HG03108 (cell line): ENCODE measurements around the gene ABCG1.

Source experiments
- ATAC-seq: cut with Tn5 transposase; IDR thresholded peaks from one replicate; pipeline ENCODE4 v1.9.1; 2021; ENCODE audit warnings: moderate library complexity; ENCODE audit not compliant: unreplicated experiment

ABCG1 gene

DNA sequence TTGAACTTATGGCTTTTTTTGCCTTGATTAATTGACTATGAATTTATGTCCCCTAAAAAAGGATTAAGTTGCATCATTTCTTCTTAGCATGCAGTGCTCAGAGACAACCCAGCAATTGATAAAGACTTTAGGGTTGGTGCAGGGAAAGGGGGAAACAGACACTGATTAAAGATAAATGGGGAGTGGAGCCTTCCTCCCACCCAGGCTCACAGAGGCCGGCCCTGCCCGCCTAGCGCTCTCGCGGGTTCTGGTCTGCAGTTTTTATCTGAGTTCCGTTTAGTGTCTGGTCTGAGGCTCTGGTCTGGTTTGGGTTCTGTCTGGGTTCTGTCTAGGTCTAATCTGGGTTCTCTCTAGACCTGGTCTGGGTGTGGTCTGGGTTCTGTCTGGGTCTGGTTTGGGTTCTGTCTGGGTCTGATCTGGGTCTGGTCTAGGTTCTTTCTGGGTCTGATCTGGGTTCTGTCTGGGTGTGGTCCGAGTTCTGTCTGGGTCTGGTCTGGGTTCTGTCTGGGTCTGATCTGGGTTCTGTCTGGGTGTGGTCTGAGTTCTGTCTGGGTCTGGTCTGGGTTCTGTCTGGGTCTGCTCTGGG is 48.1 kb downstream of the ABCG1 start:
- no peak for ATAC-seq

DNA sequence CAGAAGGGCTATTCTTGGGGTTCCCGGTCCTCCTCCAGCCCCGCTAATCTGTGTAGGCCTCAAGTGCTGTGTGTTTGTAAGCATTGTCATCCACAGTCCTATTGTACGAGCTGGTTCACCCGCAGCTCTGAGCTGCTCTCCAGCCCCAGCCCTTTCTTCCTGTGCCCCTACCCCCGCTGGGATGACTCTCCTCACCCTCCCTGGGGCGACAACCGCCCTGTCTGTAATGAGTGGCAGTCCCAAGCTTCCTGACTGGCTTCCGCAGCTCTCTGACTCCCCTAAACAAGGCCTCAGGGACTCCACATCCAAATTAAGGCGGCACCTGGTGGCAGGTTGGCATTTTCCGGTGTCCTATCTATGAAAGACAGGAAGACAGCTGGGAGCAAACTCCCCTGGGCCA is 50.4 kb downstream of the ABCG1 start:
- no peak for ATAC-seq

DNA sequence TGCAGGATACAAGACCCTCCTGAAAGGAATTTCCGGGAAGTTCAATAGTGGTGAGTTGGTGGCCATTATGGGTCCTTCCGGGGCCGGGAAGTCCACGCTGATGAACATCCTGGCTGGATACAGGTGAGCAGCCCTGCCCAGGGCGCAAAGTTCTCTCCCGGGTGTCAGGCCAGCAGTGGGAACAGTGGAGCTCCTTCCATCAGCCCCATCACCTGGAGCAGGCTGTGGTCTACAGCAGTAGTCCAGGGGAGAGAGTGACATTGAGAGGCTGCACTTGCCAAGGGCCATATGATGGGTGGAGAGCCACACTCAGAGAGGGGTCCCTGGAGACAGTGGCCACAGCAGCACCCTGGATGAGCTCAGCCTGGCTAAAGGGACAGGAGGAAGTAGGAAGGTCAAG is 52.1 kb downstream of the ABCG1 start:
- no peak for ATAC-seq

DNA sequence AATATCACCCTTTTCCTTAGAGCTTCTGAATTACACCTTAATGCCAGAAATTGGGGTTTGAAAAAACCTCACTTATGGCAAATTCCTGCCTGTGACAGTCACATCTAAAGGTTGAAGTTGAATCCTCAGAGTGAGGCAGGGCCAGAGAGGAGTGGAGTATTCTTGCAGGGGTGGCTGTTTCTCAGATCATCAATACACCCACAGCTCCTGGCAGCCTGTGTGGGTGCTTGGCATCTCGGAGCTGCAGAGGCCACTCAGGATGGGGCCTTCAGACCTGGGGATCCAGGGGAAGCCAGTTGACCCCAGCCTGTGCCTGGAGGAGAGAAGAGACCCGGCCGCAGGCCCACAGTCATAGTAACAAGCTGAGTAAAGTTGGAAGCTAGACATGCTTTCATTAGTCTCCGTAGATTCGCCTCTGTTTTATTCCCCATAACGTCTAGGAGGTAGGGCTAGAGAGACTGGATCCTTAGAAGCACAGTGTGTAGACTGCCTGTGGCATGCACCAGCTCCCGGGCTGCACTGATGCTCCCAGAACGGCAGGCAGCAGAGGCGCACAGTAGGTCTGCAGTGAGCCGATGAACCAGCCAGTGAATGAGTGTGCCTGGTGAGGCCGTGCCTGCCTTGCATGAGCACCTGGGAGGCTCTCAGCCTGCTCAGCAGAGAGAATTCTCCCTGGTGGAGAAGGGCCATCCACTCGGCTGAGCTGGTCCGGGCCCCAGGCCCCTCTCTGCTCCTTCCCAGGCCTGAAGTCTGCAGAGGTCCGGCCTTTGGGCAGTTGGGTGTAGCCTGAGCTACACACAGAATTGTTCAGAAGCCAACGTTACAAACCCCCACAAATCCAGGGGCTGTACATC is 53.4 kb downstream of the ABCG1 start:
- no peak for ATAC-seq

DNA sequence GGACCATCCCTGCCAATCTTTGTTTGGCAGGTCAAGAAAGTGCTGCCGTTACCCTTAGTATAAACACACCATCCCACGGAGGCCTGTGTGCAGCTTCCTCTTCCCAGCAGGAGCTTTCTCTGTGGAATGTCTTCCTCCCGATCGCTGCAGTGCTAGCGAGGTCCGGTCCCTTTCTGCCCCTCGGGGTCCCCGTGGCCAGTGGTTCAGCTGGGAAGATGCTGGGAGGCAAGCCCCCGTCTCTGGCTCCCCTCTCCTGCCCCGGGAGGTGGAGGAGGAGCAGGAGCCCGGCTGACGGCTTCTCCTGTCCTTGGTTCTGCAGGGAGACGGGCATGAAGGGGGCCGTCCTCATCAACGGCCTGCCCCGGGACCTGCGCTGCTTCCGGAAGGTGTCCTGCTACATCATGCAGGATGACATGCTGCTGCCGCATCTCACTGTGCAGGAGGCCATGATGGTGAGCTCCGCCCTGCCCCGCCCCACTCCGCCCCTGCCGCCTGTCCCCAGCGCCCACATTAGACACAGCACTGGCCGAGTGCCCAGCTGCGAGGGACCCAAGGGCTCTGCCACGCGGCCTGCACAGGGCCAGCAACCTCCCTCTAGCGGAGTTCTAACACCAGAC is 54.2 kb downstream of the ABCG1 start:
- ATAC-seq = no peak

DNA sequence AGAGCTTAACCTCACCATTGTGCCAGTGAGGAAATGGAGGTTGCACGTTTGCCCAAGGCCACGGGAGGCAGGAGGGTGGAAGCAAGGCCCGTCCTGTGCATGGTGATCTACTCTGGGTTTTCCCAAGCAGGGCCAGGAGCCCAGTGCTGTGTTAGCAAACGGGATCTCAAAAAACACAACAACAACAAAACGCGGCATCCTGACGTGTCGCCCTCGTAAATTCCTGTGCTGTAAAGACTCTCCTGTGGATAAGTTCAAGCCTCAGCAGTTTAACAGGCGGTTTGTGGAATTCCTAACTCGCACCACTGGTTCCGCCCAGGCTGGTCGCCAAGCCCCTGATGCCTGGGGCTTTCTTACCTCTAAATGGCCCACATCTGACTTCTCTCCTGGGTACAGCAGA is 57.1 kb downstream of the ABCG1 start:
- no peak for ATAC-seq

DNA sequence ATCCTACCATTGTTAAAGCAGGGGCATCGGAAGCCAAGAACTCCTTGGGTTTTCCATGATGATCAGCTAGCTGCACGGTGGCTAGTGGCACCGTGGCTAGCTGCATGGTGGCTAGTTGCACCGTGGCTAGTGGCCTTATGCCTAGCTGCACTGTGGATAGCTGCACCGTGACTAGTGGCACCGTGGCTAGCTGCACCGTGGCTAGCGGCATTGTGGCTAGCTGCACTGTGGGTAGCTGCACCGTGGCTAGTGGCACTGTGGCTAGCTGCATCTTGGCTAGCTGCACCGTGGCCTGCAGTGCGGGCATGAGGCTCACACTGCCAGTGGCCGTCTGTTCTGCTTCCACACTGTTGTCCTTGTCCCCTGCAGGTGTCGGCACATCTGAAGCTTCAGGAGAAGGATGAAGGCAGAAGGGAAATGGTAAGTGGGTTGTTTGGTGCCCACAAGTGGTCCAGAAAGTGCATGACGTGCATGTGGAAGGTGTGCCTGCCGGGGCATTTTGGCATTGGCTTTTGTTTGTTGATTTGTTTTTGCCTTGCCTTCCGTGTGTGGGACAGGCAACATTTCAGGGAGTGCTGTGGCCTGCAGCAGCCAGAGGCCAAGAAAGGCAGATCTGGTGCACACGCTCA is 57.7 kb downstream of the ABCG1 start:
- no peak for ATAC-seq

DNA sequence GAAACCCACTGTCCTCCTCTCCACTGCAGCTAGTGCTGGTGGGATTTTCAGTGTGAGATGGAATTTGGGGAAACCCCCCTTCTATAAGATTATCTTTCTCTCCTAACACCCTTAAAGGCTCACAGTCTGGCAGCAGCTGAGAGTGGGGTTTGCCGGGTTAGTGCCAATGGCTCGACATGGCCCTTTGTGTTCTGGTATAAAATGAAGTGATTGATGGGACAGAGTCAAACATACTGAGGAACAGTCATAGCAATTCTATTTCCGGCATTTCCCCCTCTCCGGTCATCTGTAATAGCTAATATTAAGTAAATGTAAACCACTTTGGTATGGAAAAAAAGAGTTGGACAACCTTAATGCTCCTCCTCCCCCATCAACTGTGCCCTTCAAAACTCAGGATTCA is 58.7 kb downstream of the ABCG1 start:
- no peak for ATAC-seq

DNA sequence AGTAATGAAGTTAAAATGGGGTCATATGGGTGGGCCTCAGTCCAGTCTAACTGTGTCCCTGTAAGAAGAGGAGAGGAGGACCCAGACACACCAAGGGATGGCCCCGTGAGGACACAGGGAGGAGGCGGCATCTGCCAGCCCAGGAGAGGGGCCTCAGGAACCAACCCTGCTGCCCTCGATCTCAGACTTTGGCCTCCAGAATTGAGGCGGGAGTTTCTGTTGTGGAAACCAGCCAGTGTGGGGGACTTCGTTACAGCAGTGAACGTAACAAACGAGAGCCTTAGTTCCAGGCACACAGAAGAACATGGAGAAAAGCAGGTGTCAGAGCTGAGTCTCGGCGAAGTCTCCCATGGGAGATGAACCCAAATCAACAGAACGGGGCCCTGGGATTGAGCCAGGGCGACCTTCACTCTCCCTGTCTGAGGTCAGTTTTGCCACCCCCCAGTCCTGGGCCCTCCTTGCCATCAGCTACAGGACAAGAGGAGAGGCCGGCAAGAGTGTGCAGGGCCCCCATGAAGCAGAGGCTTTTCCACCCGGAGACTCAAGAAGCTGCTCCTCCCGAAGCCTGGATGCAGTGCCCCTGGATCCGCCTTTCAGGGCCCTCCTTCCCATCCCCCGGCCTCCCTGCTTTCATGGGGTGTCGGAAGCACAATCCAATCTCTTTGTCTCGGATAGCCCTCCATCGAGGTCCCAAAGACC is 59.7 kb downstream of the ABCG1 start:
- no peak for ATAC-seq

DNA sequence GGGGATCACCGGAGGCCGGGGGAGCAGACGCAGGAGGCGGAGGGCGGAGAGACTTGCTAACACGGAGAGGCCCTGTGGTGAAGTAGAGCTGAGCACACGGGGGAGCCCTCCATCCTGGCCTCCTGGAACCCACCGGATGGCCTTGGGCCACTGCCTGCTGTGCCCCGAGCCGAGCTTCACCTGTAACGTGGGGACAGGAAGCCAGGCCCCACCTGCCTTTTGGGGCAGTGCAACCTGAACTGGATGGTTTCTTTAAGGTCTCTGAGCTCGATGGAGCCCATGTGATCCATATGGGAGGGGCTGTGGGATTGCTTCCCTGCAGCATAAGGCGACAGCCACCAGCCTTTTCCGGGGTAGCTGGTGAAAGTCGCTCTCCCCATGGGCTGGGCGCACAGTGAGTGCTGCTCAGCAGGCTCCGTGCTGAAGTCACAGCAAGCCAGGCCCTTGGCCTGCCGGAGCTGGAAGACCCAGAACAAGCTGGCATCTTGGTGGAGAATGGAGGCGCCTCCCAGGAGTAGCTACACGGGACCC is 60.5 kb downstream of the ABCG1 start:
- ATAC-seq = no peak

DNA sequence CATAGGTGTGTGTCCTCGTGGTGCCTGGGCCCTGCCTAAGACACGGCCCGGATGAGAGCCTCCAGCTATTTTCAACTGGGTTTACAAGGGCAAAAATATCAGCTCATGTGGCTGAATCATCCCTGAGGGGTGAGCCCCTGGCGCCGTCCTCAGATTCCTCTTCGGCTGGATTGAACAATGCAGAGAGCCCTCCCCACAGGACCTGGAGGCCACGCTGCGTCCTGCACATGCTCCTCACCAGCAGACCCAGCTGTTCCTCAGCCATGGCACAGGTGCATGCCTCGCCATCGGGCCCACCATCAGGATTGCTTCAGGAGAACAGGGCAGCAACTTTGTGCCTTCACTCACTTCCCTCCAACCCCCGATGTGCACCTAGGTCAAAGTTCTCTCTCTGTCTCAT is 60.9 kb downstream of the ABCG1 start:
- no peak for ATAC-seq

DNA sequence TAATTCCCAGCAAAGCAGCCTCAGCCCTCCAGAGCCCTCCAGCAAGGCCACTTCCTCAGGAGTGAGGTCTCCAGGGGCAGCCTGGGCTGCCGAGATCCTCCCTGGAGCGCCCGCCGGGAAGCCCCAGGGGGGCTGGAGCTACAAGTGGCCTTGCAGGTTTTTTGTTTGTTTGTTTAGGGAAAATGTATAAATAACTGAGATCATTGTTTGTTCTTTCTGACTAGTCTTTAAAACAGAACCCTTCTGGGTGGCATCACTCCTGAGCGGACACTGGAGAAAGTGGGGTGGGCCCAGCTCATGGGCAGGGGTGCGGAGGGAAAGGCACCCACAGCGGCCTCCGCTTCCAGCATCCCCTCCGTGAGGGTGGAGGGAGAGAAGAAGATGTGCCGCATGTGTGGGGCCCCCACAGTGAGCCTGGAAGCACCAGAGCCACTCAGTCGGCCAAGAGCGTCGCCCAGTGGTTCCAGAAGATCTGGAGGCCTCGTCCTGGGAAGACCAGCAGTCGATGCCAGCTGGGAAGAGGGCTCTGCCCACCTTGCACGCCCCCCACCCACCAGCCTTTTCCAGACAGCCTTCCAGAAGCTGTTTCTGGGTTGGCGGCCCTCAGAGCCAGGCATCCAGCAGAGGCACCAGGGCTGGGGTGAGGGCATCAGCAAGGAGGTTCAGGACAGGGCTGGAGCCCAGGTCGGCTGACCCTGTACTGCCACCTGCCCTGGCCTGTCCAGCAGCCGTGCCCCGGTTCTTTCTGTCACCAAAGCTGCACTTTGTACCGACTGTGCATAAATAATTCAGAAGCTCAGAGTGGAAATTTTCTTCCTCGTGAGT is 61.6 kb downstream of the ABCG1 start:
- no peak for ATAC-seq

DNA sequence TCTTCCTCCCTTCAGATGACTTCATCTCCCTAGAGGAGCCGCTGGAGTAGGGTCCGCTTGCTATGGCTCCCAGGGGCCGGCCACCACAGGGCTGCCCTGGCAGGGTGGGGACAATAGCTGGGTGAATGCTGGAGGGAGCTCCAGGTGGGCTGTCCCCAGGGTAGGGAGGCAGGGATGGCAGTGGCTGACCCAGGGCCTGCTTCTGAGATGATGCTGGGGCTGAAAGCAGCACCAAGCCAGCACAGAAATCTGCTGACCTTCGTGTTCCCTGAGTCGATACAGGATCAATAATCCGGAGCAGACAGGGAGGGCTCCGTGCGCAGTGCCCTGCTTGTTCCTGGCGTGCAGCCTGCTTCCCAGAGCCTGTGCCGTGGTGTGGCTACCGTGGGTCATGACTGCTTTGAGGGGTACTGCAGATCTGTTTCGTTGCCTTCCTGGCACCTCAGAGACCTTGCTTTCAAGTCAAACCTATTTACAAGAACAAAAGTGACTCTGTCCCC is 62.3 kb downstream of the ABCG1 start:
- ATAC-seq = no peak

DNA sequence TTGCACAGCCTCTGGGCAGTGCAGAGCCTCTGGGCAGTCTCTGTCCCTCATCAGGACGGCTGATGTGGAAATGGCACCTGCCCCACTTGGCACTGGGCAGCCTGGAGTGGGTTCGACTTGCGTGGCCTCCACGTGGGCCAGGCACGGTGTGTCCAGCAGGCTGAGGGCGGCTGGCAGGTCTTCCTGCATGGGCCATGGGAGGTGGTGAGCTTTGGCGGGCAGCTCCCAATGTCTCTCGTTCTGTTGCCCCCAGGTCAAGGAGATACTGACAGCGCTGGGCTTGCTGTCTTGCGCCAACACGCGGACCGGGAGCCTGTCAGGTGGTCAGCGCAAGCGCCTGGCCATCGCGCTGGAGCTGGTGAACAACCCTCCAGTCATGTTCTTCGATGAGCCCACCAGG is 63.1 kb downstream of the ABCG1 start:
- no peak for ATAC-seq

DNA sequence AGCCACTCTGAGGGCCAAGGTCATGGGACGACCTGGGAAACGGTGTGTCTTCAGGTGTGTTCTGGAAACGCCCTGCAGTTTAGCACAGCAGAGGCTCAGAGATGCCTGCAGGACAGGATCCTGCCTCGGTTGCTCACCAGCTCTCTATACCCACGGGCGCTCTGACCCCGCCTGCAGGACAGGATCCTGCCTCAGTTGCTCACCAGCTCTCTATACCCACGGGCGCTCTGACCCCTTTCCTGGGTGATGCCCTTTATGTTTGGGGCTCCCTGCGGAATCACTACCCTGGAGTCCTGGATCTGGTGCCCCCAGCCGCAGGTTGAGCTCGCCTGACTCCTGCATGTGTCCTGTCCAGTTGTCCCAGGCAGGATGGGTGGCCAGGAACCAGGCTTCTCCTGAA is 63.8 kb downstream of the ABCG1 start:
- ATAC-seq = no peak

DNA sequence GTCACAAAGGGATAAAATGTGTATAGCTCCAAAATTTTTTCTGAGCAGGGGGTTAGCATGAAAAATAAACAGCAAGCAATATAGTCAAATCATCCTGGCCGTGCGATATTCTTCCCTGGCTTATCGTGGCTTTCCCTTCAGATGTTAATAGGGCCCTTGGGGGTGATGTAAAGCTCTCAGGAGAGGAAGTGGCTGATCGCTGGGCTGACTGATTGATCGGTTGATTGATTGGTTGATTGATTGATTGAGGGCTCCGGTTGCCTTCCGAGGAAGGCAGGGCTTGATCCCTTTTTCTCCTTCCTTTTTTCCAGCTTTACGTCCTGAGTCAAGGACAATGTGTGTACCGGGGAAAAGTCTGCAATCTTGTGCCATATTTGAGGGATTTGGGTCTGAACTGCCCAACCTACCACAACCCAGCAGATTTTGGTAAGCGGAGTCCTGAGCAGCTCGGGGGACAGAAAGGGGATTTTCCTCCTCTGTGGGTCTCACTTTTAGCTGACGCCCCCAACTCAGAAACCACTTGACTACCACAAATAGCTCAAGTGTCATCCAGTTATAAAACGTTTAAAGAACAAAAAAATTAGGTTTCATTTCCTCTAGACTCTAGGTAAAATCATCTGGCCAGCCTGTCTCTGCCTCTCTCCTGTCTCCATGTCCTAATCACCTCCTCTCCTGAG is 66.8 kb downstream of the ABCG1 start:
- no peak for ATAC-seq

DNA sequence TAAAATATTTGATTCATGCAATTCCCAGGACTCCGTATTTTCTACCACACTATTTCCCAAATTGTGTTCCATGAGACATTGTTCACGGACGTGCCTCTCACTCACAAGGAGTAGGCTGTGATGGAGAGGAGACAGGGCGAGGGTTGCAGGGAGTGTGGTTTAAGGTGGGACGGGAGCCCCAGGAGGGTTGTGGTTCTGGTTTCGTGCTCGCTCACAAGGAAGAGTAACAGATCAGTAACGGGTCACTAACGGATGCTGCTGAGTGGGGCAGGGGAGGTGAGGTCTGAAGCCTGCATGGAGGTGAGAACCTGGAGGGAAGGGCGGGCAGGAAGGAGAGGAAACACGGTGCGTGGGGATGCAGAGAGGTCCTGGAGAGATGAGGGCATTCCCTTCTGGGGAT is 67.5 kb downstream of the ABCG1 start:
- no peak for ATAC-seq

DNA sequence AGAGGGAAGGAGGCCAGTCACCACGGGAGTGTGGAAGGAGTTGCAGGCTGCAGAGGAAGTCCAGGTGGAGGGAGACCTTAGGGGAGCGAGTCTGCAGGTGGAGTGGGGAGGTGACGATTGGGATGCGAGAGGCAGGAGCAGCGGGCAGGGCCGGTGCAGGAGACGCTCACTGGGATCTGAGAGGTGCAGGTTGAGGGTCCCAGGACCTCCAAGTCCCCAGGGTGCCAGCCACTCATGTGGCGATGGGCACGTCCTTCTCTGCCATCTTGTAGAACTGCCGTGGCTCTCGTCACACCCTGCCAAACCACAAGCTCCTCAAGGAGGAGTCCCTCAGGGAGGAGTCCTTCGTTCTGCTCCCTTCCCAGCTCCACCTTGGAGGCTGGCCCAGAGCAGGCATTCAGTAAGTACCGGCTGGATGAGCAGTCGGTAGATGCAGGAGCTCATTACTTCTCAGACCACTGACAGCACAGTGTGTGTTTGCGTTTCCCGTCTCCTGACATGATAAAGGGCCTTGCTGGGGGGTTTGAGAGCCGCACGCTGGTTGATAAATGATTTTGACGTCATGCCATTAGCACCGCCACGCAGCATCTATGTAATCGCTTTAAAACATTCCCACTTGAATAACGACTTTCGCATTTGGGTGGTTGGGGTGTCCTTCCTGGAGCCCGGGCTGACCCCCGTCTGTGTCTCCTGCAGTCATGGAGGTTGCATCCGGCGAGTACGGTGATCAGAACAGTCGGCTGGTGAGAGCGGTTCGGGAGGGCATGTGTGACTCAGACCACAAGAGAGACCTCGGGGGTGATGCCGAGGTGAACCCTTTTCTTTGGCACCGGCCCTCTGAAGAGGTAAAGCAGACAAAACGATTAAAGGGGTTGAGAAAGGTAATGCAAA is 68.5 kb downstream of the ABCG1 start:
- ATAC-seq = no peak
